H1 (cell line): ENCODE data around the gene NRM. TPM values are rescaled to one million over a fixed set of nuclear protein-coding genes. Genes with fewer than 3 reads are reported as not detected.

Experiments used
- CBX5 ChIP-seq: fragments of 300-800, 300-1000 bp; sonication (generic); IDR thresholded peaks from 2 replicates; pipeline ENCODE4 v1.7.1; 2016; ENCODE audit warnings: antibody characterized with exemption, low read length, low read depth
- CBX8 ChIP-seq: fragments of 300-800, 300-1000 bp; sonication (generic); IDR thresholded peaks from 2 replicates; pipeline ENCODE4 v1.7.1; 2016; ENCODE audit warnings: low read depth, low read length, borderline replicate concordance
- CHD7 ChIP-seq: fragments of 300-600 bp; sonication (generic); IDR thresholded peaks from 2 replicates; pipeline ENCODE4 v1.7.1; 2012; ENCODE audit warnings: low read length, moderate library complexity, mild to moderate bottlenecking, inconsistent platforms; ENCODE audit not compliant: insufficient replicate concordance
- HDAC6 ChIP-seq: IDR thresholded peaks from one replicate; pipeline ENCODE4 v1.7.1; 2012; ENCODE audit warnings: low read depth, mild to moderate bottlenecking, inconsistent platforms, low read length, moderate library complexity
- POLR2AphosphoS5 ChIP-seq: IDR thresholded peaks from 2 replicates; pipeline ENCODE4 v1.6.1; 2011; ENCODE audit warnings: low read depth, low read length
- RNF2 ChIP-seq: fragments of 200-900, 300-1000 bp; sonication (generic); IDR thresholded peaks from 2 replicates; pipeline ENCODE4 v1.7.1; 2016; ENCODE audit warnings: borderline replicate concordance, low read depth, mild to moderate bottlenecking, antibody characterized with exemption, low read length; ENCODE audit not compliant: poor library complexity, severe bottlenecking; ENCODE audit errors: missing control alignments
- RXRA ChIP-seq: IDR thresholded peaks from 2 replicates; pipeline ENCODE4 v1.6.1; 2011; ENCODE audit warnings: low read depth, mild to moderate bottlenecking, low read length, moderate library complexity; ENCODE audit not compliant: insufficient read depth
- SP1 ChIP-seq: IDR thresholded peaks from 2 replicates; pipeline ENCODE4 v1.6.1; 2011; ENCODE audit warnings: low read depth, low read length
- SP2 ChIP-seq: IDR thresholded peaks from 2 replicates; pipeline ENCODE4 v1.6.1; 2012; ENCODE audit warnings: mild to moderate bottlenecking, low read length, inconsistent platforms
- TBP ChIP-seq: IDR thresholded peaks from 2 replicates; pipeline ENCODE4 v1.6.1; 2011; ENCODE audit warnings: low read depth, low read length, improper control_type of control experiment
- polyA plus RNA-seq, 7 experiments: library from polyadenylated mRNA; depleted of rRNA in 3 of 7; stranded (reverse) in 5 of 7; unstranded in 2 of 7; fragments of >200 nt in 5 of 7; fragments of 200-250 nt in 2 of 7; gene quantifications; 1 replicate in 5 of 7; 2 replicates in 1 of 7; 4 replicates in 1 of 7; pipeline versions ENCODE4 v1.2.1 to v1.2.3, GENCODE V29; 2011 to 2013; ENCODE audit warnings: missing spikeins in 2 of 7, mixed read lengths in 2 of 7
- total RNA-seq: library from RNA; stranded (reverse); fragmentation: NEBNext Ultra II Directional; extraction: Animal tissue kit (Norgen Biotek cat#: 25700); gene quantifications from 2 replicates; pipeline ENCODE4 v1.2.1, GENCODE V29; 2021

Gene NRM
- total and polyA plus RNA-seq, 2 of the 8 experiments (the other 6 are each of a cell fraction or from before 2014, with no cell fraction given), result 27.3 to 50.4 TPM

GRCh38 chr6:30724906-30725667 is 34.3 kb upstream of the NRM start (continued):
- TF ChIP-seq CHD7 (no peak), HDAC6 (no peak), SP1 (peak; percentile 51; the same call in 1 of the 2 replicates), RXRA (no peak), RNF2 (no peak), SP2 (no peak), CBX8 (no peak), TBP (no peak), POLR2AphosphoS5 (peak; percentile 92; the same call in 1 of the 2 replicates), CBX5 (no peak)
